ENCODE measurements around the gene DPT.

DPT gene

GRCh38 chr1:168725060-168725459, 3.9 kb downstream of the DPT start:
- H3K9me2 ChIP-seq (replicated peaks; ENCODE audit: insufficient read depth, low read length), result no peaks in the 10 kb centered on the region
- no peak overlapping the region for H3K9ac ChIP-seq (ENCODE audit: low read length)
- peaks cover 18% of the 10 kb centered on the region; the same call in 1 of the 2 replicates for H4K20me1 ChIP-seq (ENCODE audit: insufficient read depth, low read length)
- no peak overlapping the region for H3K4me2 ChIP-seq (ENCODE audit: low read depth, low read length)
- no peak overlapping the region for H3K4me3 ChIP-seq (ENCODE audit: low read length)
- no peaks in the 10 kb centered on the region; the same call in 1 of the 2 replicates for H3K9me3 ChIP-seq (replicated peaks; ENCODE audit: insufficient read depth, low read length)
- peaks cover 3% of the 10 kb centered on the region for H3F3A ChIP-seq (ENCODE audit: insufficient read depth, low read length)
- H3K4me1 ChIP-seq (ENCODE audit: low read length), result peaks cover 3% of the 10 kb centered on the region
- peaks cover 94% of the 10 kb centered on the region for H3K27me3 ChIP-seq (replicated peaks; ENCODE audit: insufficient read depth, low read length)
- DNase-seq, result no peak
- no peaks in the 10 kb centered on the region for H3K79me2 ChIP-seq (ENCODE audit: low read length)
- H3K36me3 ChIP-seq (replicated peaks; ENCODE audit: insufficient read depth, low read length), result no peaks in the 10 kb centered on the region
- no peak overlapping the region for H3K27ac ChIP-seq (ENCODE audit: low read length)
- H2AFZ ChIP-seq (ENCODE audit: low read length), result no peak overlapping the region
- TF ChIP-seq EZH2 (optimal IDR thresholded peaks at IDR 0.05; ENCODE audit: low read depth, low read length) (no peak), EZH2phosphoT487 (IDR thresholded peaks at IDR 0.05; ENCODE audit: low read length) (no peak), CTCF (IDR thresholded peaks at IDR 0.05; ENCODE audit: low read length) (no peak)

GRCh38 chr1:168723000-168723399, 6.0 kb downstream of the DPT start:
- Histone ChIP-seq H3K27me3 (replicated peaks; ENCODE audit: insufficient read depth, low read length) (peaks cover 92% of the 10 kb centered on the region), H3F3A (ENCODE audit: insufficient read depth, low read length) (peaks cover 16% of the 10 kb centered on the region), H3K27ac (ENCODE audit: low read length) (no peak overlapping the region), H3K4me2 (ENCODE audit: low read depth, low read length) (no peak overlapping the region), H3K9me3 (replicated peaks; ENCODE audit: insufficient read depth, low read length) (no peaks in the 10 kb centered on the region; the same call in 1 of the 2 replicates), H3K4me1 (ENCODE audit: low read length) (peaks cover 13% of the 10 kb centered on the region), H2AFZ (ENCODE audit: low read length) (no peak overlapping the region), H3K4me3 (ENCODE audit: low read length) (no peak overlapping the region), H3K36me3 (replicated peaks; ENCODE audit: insufficient read depth, low read length) (no peaks in the 10 kb centered on the region), H3K9me2 (replicated peaks; ENCODE audit: insufficient read depth, low read length) (no peaks in the 10 kb centered on the region), H3K9ac (ENCODE audit: low read length) (no peak overlapping the region), H3K79me2 (ENCODE audit: low read length) (no peaks in the 10 kb centered on the region), H4K20me1 (ENCODE audit: insufficient read depth, low read length) (peaks cover 25% of the 10 kb centered on the region; the same call in 1 of the 2 replicates)
- no peak for DNase-seq
- TF ChIP-seq EZH2 (optimal IDR thresholded peaks at IDR 0.05; ENCODE audit: low read depth, low read length) (no peak), EZH2phosphoT487 (IDR thresholded peaks at IDR 0.05; ENCODE audit: low read length) (no peak), CTCF (IDR thresholded peaks at IDR 0.05; ENCODE audit: low read length) (no peak)

- Histone ChIP-seq H3K79me2 (ENCODE audit: low read length) (no peaks in the 10 kb centered on the region), H3K36me3 (replicated peaks; ENCODE audit: insufficient read depth, low read length) (no peaks in the 10 kb centered on the region), H3K4me1 (ENCODE audit: low read length) (peaks cover 13% of the 10 kb centered on the region), H3K27me3 (replicated peaks; ENCODE audit: insufficient read depth, low read length) (peaks cover 88% of the 10 kb centered on the region), H4K20me1 (ENCODE audit: insufficient read depth, low read length) (peaks cover 25% of the 10 kb centered on the region; the same call in 1 of the 2 replicates), H2AFZ (ENCODE audit: low read length) (no peak overlapping the region), H3K9ac (ENCODE audit: low read length) (no peak overlapping the region), H3K27ac (ENCODE audit: low read length) (no peak overlapping the region), H3K9me3 (replicated peaks; ENCODE audit: insufficient read depth, low read length) (no peaks in the 10 kb centered on the region; the same call in 1 of the 2 replicates), H3K9me2 (replicated peaks; ENCODE audit: insufficient read depth, low read length) (no peaks in the 10 kb centered on the region), H3F3A (ENCODE audit: insufficient read depth, low read length) (peaks cover 16% of the 10 kb centered on the region), H3K4me3 (ENCODE audit: low read length) (no peak overlapping the region), H3K4me2 (ENCODE audit: low read depth, low read length) (no peak overlapping the region)
- DNase-seq, result no peak
- TF ChIP-seq CTCF (IDR thresholded peaks at IDR 0.05; ENCODE audit: low read length), result no peak
Measured at GRCh38 chr1:168720839-168721238, 8.2 kb downstream of the DPT start.

Measured in MM.1S (cell line).